ACC112 (cell line): ENCODE data around the gene LSR.

Experiments
- H2AFZ ChIP-seq: fragments of 200-600 bp; sonication (generic); one replicate; pipeline ENCODE4 v1.6.0; 2017; ENCODE audit warnings: antibody characterized with exemption, low read length; ENCODE audit not compliant: unreplicated experiment
- H3K27ac ChIP-seq: fragments of 200-600 bp; sonication (generic); 2 replicates; pipeline ENCODE4 v1.5.1; 2014; ENCODE audit warnings: low read depth, mild to moderate bottlenecking, antibody characterized with exemption, low read length, moderate library complexity
- H3K27me3 ChIP-seq: fragments of 200-600 bp; sonication (generic); 2 replicates; pipeline ENCODE4 v1.6.1; 2014; ENCODE audit warnings: mild to moderate bottlenecking, antibody characterized with exemption, low read length, moderate library complexity, mixed read lengths; ENCODE audit not compliant: insufficient read depth
- H3K36me3 ChIP-seq: fragments of 200-600 bp; sonication (generic); 2 replicates; pipeline ENCODE4 v1.6.1; 2016; ENCODE audit warnings: mild to moderate bottlenecking, antibody characterized with exemption, low read length, moderate library complexity, mixed read lengths; ENCODE audit not compliant: insufficient read depth
- H3K4me1 ChIP-seq: fragments of 200-600 bp; sonication (generic); one replicate; pipeline ENCODE4 v1.6.1; 2016; ENCODE audit warnings: low read length, mixed read lengths; ENCODE audit not compliant: insufficient read depth, unreplicated experiment, control insufficient read depth
- H3K4me3 ChIP-seq: fragments of 200-600 bp; sonication (generic); 2 replicates; pipeline ENCODE4 v1.5.1; 2014; ENCODE audit warnings: mild to moderate bottlenecking, low read depth, low read length
- H3K79me2 ChIP-seq: fragments of 200-600 bp; sonication (generic); one replicate; pipeline ENCODE4 v1.6.0; 2016; ENCODE audit warnings: low read length; ENCODE audit not compliant: control insufficient read depth, unreplicated experiment, insufficient read depth

LSR gene

DNA sequence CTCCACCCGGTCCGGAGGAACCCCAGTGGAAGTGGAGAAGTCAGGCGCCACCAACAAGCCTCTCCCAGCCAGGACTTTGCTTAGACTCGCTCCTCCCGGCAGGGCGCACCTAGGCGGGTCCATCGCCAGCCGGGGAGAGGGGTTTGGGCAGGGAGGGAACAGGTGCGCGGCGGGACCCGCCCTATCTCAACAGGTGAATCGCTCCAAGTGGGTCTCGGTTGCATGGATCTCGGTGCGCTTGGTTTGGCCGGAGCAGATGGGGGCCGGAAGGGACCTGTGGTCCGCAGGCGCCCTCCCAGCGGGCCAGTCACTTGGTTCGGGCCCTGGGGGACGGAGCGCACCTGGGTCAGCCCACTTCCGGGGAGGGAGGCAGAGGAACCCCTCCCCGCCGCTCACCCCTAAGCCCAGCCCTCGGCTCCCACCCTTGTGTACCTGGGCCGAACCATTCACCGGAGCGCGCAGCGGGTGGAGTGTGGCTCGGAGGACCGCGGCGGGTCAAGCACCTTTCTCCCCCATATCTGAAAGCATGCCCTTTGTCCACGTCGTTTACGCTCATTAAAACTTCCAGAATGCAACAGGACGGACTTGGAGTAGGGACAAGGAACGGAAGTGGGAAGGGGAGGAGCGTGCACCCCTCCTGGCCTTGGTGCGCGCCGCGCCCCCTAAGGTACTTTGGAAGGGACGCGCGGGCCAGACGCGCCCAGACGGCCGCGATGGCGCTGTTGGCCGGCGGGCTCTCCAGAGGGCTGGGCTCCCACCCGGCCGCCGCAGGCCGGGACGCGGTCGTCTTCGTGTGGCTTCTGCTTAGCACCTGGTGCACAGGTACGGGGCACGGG lies at the start of gene LSR:
TSS of gene LSR (plus strand) at position 693 of the 836 bp plus-strand sequence. CDS start at position 714, 21 bp downstream.
- 0 out of 2 replicates have a peak within 1 kb of the TSS, but pooled peaks have one; percentile 16 for H3K4me3 ChIP-seq
- H3K27me3 ChIP-seq = peaks cover 63% of the 10 kb centered on the region
- H3K79me2 ChIP-seq = no peaks in the 10 kb centered on the region
- no peaks in the 10 kb centered on the region for H3K4me1 ChIP-seq
- no peaks in the 10 kb centered on the region for H3K36me3 ChIP-seq
- no peak within 1 kb of the TSS for H3K27ac ChIP-seq
- H2AFZ ChIP-seq = no peak within 1 kb of the TSS

DNA sequence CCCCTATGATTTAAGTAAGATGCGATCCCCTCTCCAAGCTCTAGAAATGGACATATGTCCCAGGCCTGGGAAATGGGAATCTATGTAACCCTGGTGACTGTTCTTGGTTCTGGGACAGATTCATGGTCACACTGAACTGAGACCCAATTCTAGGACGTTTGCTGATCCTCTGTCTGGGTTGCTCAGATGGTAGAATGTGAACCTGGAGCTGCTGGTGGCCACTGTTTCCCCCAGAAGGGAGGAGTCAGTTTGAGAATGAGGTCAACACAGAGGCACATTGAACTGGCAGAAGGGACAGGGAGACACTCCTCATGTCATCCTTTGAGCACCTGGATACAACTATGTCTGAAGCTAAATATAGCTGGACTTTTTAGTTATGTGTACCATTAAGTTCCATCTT lies 49.3 kb upstream of the LSR start:
- peaks cover 46% of the 10 kb centered on the region for H3K27me3 ChIP-seq
- no peaks in the 10 kb centered on the region for H3K4me1 ChIP-seq
- H3K4me3 ChIP-seq = no peak overlapping the region
- H3K27ac ChIP-seq = no peak overlapping the region
- no peaks in the 10 kb centered on the region for H3K79me2 ChIP-seq
- H3K36me3 ChIP-seq = no peaks in the 10 kb centered on the region
- no peak overlapping the region for H2AFZ ChIP-seq

DNA sequence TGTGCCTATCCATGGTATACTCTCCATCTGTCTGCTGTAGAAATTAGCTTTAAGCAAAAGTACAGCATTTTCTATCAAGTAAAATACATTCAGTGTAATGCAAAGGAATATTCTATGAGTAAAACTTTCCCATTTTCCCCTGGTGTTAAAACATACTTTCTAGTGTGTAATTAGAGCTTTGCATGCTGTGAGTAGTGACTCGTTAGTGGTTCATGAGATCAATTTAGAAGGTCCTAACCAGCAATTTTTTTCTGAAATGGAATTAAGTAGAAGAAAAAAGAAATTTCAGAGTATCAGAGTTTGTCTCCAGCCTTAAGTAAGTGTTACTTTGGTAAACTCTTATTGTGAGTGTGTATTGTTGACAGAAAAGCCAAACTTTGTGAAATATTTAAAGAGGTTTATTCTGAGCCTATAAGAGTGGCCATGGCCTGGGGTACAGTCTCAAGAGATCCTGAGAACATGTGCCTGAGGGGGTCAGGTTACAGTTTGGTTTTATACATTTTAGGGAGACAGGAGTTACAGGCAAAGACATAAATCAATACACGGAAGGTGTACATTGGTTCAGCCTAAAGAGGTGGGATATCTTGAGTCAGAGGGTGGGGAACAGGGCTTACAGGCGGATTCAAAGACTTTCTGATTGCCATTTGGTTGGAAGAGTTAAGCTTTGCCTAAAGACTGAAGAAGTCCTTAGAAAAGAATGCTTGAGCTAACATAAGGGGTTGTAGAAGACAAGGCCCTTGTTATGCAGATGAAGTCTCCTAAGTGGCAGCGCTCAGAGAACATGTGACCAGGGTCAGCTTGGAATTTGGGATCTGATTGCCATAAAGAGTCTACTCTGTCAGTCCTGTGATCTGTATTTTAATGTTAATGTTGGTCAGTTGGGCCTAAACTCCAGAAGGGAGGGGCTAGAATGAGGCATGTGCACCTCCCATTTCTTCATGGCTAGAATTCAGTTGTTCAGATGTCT lies 45.8 kb upstream of the LSR start:
- Histone ChIP-seq H3K4me1 (no peaks in the 10 kb centered on the region), H3K4me3 (no peak overlapping the region), H3K27me3 (peaks cover 27% of the 10 kb centered on the region), H3K36me3 (no peaks in the 10 kb centered on the region), H2AFZ (no peak overlapping the region), H3K27ac (no peak overlapping the region), H3K79me2 (no peaks in the 10 kb centered on the region)

DNA sequence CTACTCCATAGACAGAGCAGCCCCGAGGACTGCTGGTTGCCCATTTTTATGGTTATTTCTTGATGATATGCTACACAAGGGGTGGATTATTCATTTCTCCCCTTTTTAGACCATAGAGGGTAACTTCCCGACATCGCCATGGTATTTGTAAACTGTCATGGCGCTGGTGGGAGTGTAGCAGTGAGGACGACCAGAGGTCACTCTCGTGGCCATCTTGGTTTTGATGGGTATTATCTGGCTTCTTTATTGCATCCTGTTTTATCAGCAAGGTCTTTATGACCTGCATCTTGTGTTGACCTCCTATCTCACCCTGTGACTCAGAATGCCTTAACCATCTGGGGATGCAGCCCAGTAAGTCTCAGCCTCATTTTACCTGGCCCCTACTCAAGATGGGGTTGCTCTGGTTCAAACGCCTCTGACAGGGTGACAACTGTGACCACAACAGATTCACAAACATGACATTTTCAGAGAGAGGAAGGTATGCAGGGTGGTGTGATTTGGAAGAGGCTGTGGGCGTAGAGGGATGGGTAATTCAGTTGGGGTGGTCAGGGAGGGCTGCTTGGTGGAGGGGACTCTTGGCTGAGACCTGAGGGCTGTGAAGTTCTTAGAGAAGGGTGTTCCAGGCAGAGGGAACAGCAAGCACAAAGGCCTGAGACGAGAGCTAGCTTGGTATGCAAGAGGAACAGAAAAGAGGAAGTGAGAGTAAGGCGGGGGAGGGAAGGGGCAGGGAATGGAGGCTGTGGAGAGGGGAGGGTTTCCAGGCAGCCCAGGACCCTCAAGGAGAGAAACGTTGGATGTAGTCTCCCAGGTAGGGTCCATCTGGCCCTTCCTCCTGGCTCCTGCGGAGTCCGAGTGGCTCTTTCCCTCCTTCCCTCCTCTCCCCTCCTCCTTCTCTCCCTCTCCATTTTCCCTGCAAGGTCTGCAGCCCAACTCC lies 43.7 kb upstream of the LSR start:
- Histone ChIP-seq H2AFZ (no peak overlapping the region), H3K27ac (no peak overlapping the region), H3K4me1 (no peaks in the 10 kb centered on the region), H3K79me2 (no peaks in the 10 kb centered on the region), H3K36me3 (no peaks in the 10 kb centered on the region), H3K4me3 (no peak overlapping the region), H3K27me3 (peaks cover 16% of the 10 kb centered on the region)

- Histone ChIP-seq H2AFZ (no peak overlapping the region), H3K36me3 (no peaks in the 10 kb centered on the region), H3K79me2 (no peaks in the 10 kb centered on the region), H3K4me1 (no peaks in the 10 kb centered on the region), H3K4me3 (no peak overlapping the region), H3K27me3 (peaks cover 10% of the 10 kb centered on the region), H3K27ac (no peak overlapping the region)
These were observed 43.0 kb upstream of the LSR start for GRCh38 chr19:35205733-35206323.

DNA sequence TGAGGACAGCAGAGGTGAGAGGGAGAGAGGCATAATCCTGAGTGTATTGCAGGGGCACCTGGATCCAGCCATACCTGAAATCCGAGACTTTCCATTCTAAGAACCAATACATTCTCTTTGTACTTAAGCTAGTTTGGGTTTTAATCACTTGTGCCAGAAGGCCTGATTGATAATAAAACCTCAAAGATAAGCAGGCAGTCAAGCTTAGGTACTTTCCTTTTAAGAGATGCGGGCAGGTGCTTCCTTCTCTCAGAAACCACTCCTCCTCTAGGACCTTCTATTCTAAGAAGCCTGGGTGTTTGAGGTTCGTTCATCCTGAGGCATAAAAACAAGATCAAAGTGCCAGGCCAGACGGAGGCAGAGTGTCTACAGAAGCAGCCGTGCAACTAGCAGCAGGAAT lies 42.4 kb upstream of the LSR start:
- Histone ChIP-seq H3K79me2 (no peaks in the 10 kb centered on the region), H3K27ac (no peak overlapping the region), H3K27me3 (peaks cover 5% of the 10 kb centered on the region), H3K36me3 (no peaks in the 10 kb centered on the region), H2AFZ (no peak overlapping the region), H3K4me1 (no peaks in the 10 kb centered on the region), H3K4me3 (no peak overlapping the region)

DNA sequence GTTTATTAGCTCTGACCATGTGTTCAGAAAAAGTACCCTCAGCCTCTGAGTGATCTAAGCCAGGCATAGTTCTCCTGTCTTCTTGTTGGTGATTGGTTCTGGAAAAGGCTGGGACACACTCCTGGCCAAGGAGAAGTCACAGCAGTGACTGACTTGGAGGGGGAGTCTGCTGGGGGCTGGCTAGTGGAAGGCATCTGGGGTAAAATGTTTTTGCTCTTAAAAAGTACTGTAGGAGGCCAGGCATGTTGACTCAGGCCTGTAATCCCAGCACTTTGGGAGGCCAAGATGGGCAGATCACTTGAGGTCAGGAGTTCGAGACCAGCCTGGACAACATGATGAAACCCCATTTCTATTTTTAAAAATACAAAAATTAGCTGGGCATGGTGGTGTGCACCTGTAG lies 41.9 kb upstream of the LSR start:
- Histone ChIP-seq H3K4me1 (no peaks in the 10 kb centered on the region), H3K36me3 (no peaks in the 10 kb centered on the region), H3K79me2 (no peaks in the 10 kb centered on the region), H3K4me3 (no peak overlapping the region), H3K27ac (no peak overlapping the region), H3K27me3 (peaks cover under 1% of the 10 kb centered on the region; the same call in 1 of the 2 replicates), H2AFZ (no peak overlapping the region)

- no peak overlapping the region for H3K27ac ChIP-seq
- H3K79me2 ChIP-seq = no peaks in the 10 kb centered on the region
- no peaks in the 10 kb centered on the region for H3K36me3 ChIP-seq
- no peaks in the 10 kb centered on the region for H3K4me1 ChIP-seq
- H3K27me3 ChIP-seq = no peaks in the 10 kb centered on the region
- H3K4me3 ChIP-seq = no peak overlapping the region
- H2AFZ ChIP-seq = no peak overlapping the region
These were observed 41.4 kb upstream of the LSR start for GRCh38 chr19:35207391-35207871.

DNA sequence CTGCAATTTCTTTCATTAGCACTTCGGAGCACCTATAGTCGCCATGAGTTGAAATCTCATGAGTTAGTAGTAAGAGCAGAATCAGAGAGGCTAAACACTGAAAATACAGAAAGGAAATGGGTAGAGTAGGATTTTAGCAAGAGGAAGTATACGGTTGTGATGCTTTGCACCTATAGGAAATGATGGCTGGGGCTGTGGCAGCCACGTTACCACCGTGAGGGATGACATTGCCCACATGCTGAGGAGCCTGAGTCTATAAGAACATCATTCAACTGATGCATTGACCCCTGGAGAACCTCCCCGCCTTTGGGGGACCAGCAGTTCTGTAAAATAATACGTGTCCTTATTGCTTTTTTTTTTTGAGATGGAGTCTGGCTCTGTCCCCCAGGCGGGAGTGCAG lies 40.7 kb upstream of the LSR start:
- no peaks in the 10 kb centered on the region for H3K79me2 ChIP-seq
- no peaks in the 10 kb centered on the region for H3K4me1 ChIP-seq
- H2AFZ ChIP-seq = no peak overlapping the region
- no peaks in the 10 kb centered on the region for H3K36me3 ChIP-seq
- no peaks in the 10 kb centered on the region for H3K27me3 ChIP-seq
- H3K27ac ChIP-seq = no peak overlapping the region
- H3K4me3 ChIP-seq = no peak overlapping the region
